Measurements from ENCODE around the gene PEX14. TPM values are rescaled to one million over a fixed set of nuclear protein-coding genes. Genes with fewer than 3 reads are reported as not detected.
"Not testable (repeated sequence)": the region's sequence is repeated elsewhere in the genome, so short reads cannot be mapped to it uniquely, and the experiment has no call there.

Gene PEX14
- 7.3 to 19.4 TPM (median 8.4 TPM) in 3 replicates for polyA plus RNA-seq
- 3.3 TPM for polyA plus RNA-seq (2011; ENCODE audit: low read depth)
- polyA plus RNA-seq (2011; cell fraction: cytosol; rRNA removed), result 7.5 and 15.1 TPM in 2 replicates
- polyA plus RNA-seq (2011; cell fraction: nucleus; rRNA removed), result 35.5 and 39.3 TPM in 2 replicates
- polyA plus RNA-seq (2012; ENCODE audit: low replicate concordance), result 16.7 and 23.8 TPM in 2 replicates
- polyA minus RNA-seq, result 9.4 to 18.0 TPM (median 10.6 TPM) in 3 replicates
- 14.6 TPM for polyA minus RNA-seq (2011; cell fraction: cytosol; rRNA and poly(A)+ RNA removed)
- polyA minus RNA-seq (2011; cell fraction: nucleus; rRNA and poly(A)+ RNA removed), result 12.5 and 18.2 TPM in 2 replicates

- dilution Hi-C loops (cut with MboI; ENCODE audit: extremely low pct_ligation_motif_present, low sequenced_read_pairs), result no loop called here
- Histone ChIP-seq H2AFZ (ENCODE audit: control insufficient read depth, low read length) (peak within 1 kb of the TSS; percentile 83), H3K9me3 (ENCODE audit: control insufficient read depth, low read depth, low read length) (no peaks in the 10 kb centered on the region), H3K27me3 (ENCODE audit: control insufficient read depth, extremely low read depth, insufficient read depth, low read length) (no peaks in the 10 kb centered on the region), H3K9me1 (ENCODE audit: control insufficient read depth, extremely low read depth, insufficient read depth, low read length) (no peaks in the 10 kb centered on the region), H3K9ac (ENCODE audit: control insufficient read depth, extremely low read depth, insufficient read depth, low read length) (peak within 1 kb of the TSS; percentile 93), H3K4me3 (ENCODE audit: control insufficient read depth in 2 of 3, extremely low read depth in 1 of 3, insufficient read depth in 2 of 3, low read depth in 1 of 3, low read length in 3 of 3) (peak within 1 kb of the TSS; percentile 94 to 99 (median 98)), H3K36me3 (ENCODE audit: control insufficient read depth in 2 of 2, extremely low read depth in 1 of 2, insufficient read depth in 2 of 2, low read length in 2 of 2) (peaks cover 0 to 5% of the 10 kb centered on the region in 2 experiments), H3K27ac (ENCODE audit: control insufficient read depth, insufficient read depth, low read length) (peak within 1 kb of the TSS; percentile 91), H3K4me2 (ENCODE audit: control insufficient read depth, extremely low read depth, insufficient read depth, low read depth, low read length) (peak within 1 kb of the TSS; percentile 91), H3K79me2 (ENCODE audit: control insufficient read depth, insufficient read depth, low read length) (peaks cover 59% of the 10 kb centered on the region), H4K20me1 (ENCODE audit: control insufficient read depth, extremely low read depth, insufficient read depth, low read length) (no peaks in the 10 kb centered on the region), H3K4me1 (ENCODE audit: control insufficient read depth, extremely low read depth, insufficient read depth, low read length) (peaks cover 26% of the 10 kb centered on the region)
- no peak for TF ChIP-seq CTCF (optimal IDR thresholded peaks at IDR 0.05 in 1 of 3, IDR thresholded peaks at IDR 0.05 in 1 of 3, conservative IDR thresholded peaks at IDR 0.05 in 1 of 3; ENCODE audit: extremely low read depth in 1 of 3, insufficient read depth in 2 of 3, low read length in 3 of 3)
- no peak for TF ChIP-seq EZH2 (IDR thresholded peaks at IDR 0.05; ENCODE audit: low read length)
- no peak for FAIRE-seq
- peak; percentile 41 for DNase-seq (ENCODE audit: low read depth, low spot score)
Observed at GRCh38 chr1:10474613-10475507, at the start of gene PEX14. PEX14 (plus strand) TSS chr1:10474950; CDS start chr1:10474967, 17 bp downstream.

- H2AFZ ChIP-seq (ENCODE audit: control insufficient read depth, low read length); H3K9me3 ChIP-seq (ENCODE audit: control insufficient read depth, low read depth, low read length); H3K36me3 ChIP-seq (ENCODE audit: control insufficient read depth in 2 of 2, extremely low read depth in 1 of 2, insufficient read depth in 2 of 2, low read length in 2 of 2); H3K4me3 ChIP-seq (ENCODE audit: control insufficient read depth in 2 of 3, extremely low read depth in 1 of 3, insufficient read depth in 2 of 3, low read depth in 1 of 3, low read length in 3 of 3); H4K20me1 ChIP-seq (ENCODE audit: control insufficient read depth, extremely low read depth, insufficient read depth, low read length); H3K4me1 ChIP-seq (ENCODE audit: control insufficient read depth, extremely low read depth, insufficient read depth, low read length); H3K4me2 ChIP-seq (ENCODE audit: control insufficient read depth, extremely low read depth, insufficient read depth, low read depth, low read length); H3K27me3 ChIP-seq (ENCODE audit: control insufficient read depth, extremely low read depth, insufficient read depth, low read length); H3K9me1 ChIP-seq (ENCODE audit: control insufficient read depth, extremely low read depth, insufficient read depth, low read length); H3K9ac ChIP-seq (ENCODE audit: control insufficient read depth, extremely low read depth, insufficient read depth, low read length); DNase-seq (ENCODE audit: low read depth, low spot score); H3K79me2 ChIP-seq (ENCODE audit: control insufficient read depth, insufficient read depth, low read length); dilution Hi-C loops (cut with MboI; ENCODE audit: extremely low pct_ligation_motif_present, low sequenced_read_pairs); FAIRE-seq; H3K27ac ChIP-seq (ENCODE audit: control insufficient read depth, insufficient read depth, low read length): not testable (repeated sequence)
Observed at GRCh38 chr1:10425826-10426534, 48.8 kb upstream of the PEX14 start.

DNA sequence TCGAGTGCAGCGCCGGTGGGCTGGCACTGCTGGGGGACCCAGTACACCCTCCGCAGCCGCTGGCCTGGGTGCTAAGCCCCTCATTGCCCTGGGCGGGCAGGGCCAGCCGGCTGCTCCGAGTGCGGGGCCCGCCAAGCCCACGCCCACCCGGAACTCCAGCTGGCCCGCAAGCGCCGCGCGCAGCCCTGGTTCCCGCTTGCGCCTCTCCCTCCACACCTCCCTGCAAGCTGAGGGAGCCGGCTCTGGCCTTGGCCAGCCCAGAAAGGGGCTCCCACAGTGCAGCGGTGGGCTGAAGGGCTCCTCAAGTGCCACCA is 48.3 kb upstream of the PEX14 start:
- H3K9me3 ChIP-seq (ENCODE audit: control insufficient read depth, low read depth, low read length); H3K36me3 ChIP-seq (ENCODE audit: control insufficient read depth in 2 of 2, extremely low read depth in 1 of 2, insufficient read depth in 2 of 2, low read length in 2 of 2); H3K4me1 ChIP-seq (ENCODE audit: control insufficient read depth, extremely low read depth, insufficient read depth, low read length); DNase-seq (ENCODE audit: low read depth, low spot score); H4K20me1 ChIP-seq (ENCODE audit: control insufficient read depth, extremely low read depth, insufficient read depth, low read length); H3K4me2 ChIP-seq (ENCODE audit: control insufficient read depth, extremely low read depth, insufficient read depth, low read depth, low read length); H3K9me1 ChIP-seq (ENCODE audit: control insufficient read depth, extremely low read depth, insufficient read depth, low read length); FAIRE-seq; H3K27me3 ChIP-seq (ENCODE audit: control insufficient read depth, extremely low read depth, insufficient read depth, low read length); H2AFZ ChIP-seq (ENCODE audit: control insufficient read depth, low read length); H3K27ac ChIP-seq (ENCODE audit: control insufficient read depth, insufficient read depth, low read length); H3K9ac ChIP-seq (ENCODE audit: control insufficient read depth, extremely low read depth, insufficient read depth, low read length); H3K79me2 ChIP-seq (ENCODE audit: control insufficient read depth, insufficient read depth, low read length); H3K4me3 ChIP-seq (ENCODE audit: control insufficient read depth in 2 of 3, extremely low read depth in 1 of 3, insufficient read depth in 2 of 3, low read depth in 1 of 3, low read length in 3 of 3); dilution Hi-C loops (cut with MboI; ENCODE audit: extremely low pct_ligation_motif_present, low sequenced_read_pairs): not testable (repeated sequence)

Data from keratinocyte (primary cell).